ENCODE data around the gene RHBDD1. TPM values are rescaled to one million over a fixed set of nuclear protein-coding genes. Genes with fewer than 3 reads are reported as not detected.

Gene RHBDD1
- polyA plus RNA-seq, 1 of the 3 experiments (the other 2 are of a cell fraction): 10.3 TPM

GRCh38 chr2:226792155-226792881, 43.5 kb upstream of the RHBDD1 start:
- ChIA-PET POLR2A (no interaction called here), CTCF (interaction anchor here (0.6 kb wide), 1 partner anchor 10 kb away, joined by 3 read pairs; no protein-coding TSS in a partner anchor)
- Histone ChIP-seq H3K9me3 (no peaks in the 10 kb centered on the region), H3K4me2 (peak overlapping the region; percentile 85), H3K27me3 (ENCODE audit: insufficient read depth) (no peaks in the 10 kb centered on the region), H2AFZ (ENCODE audit: low read depth) (peak overlapping the region; percentile 39; the same call in 1 of the 2 replicates), H4K20me1 (ENCODE audit: insufficient read depth) (peaks cover 10% of the 10 kb centered on the region; the same call in 1 of the 2 replicates), H3K36me3 (replicated peaks in 1 of 2; ENCODE audit: control insufficient read depth in 1 of 2, insufficient read depth in 2 of 2, low read length in 1 of 2) (peaks cover 8 to 32% of the 10 kb centered on the region in 2 experiments), H3K9me2 (no peaks in the 10 kb centered on the region), H3K4me3 (ENCODE audit: low read depth in 2 of 2, low read length in 1 of 2) (peak overlapping the region; percentile 65 to 74), H3K4me1 (ENCODE audit: control insufficient read depth in 1 of 2, insufficient read depth in 2 of 2, low read depth in 1 of 2, low read length in 1 of 2) (peaks cover 26 to 30% of the 10 kb centered on the region in 2 experiments), H3K27ac (ENCODE audit: low read depth in 2 of 2, low read length in 1 of 2) (peak overlapping the region; percentile 75 to 88), H3K9ac (peak overlapping the region; percentile 81), H3K79me2 (ENCODE audit: insufficient read depth) (peaks cover 97% of the 10 kb centered on the region), H3F3A (replicated peaks; ENCODE audit: insufficient read depth) (peaks cover 6% of the 10 kb centered on the region)
- peak; percentile 15 for DNase-seq
- WGBS (ENCODE audit: low lambda C conversion rate): 61% methylated on average over 7 of the region's 7 CpGs
- TF ChIP-seq EP300 (IDR thresholded peaks at IDR 0.05; ENCODE audit: borderline replicate concordance in 1 of 2, low read depth in 1 of 2, low read length in 1 of 2) (no peak), CHD2 (IDR thresholded peaks at IDR 0.05; ENCODE audit: low read length, partially characterized antibody) (no peak), CTCF (IDR thresholded peaks at IDR 0.05) (no peak)
- TF ChIP-seq, protein P1, sequence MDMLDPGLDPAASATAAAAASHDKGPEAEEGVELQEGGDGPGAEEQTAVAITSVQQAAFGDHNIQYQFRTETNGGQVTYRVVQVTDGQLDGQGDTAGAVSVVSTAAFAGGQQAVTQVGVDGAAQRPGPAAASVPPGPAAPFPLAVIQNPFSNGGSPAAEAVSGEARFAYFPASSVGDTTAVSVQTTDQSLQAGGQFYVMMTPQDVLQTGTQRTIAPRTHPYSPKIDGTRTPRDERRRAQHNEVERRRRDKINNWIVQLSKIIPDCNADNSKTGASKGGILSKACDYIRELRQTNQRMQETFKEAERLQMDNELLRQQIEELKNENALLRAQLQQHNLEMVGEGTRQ (IDR thresholded peaks at IDR 0.05; ENCODE audit: borderline replicate concordance, low read depth, low read length): no peak

DNA sequence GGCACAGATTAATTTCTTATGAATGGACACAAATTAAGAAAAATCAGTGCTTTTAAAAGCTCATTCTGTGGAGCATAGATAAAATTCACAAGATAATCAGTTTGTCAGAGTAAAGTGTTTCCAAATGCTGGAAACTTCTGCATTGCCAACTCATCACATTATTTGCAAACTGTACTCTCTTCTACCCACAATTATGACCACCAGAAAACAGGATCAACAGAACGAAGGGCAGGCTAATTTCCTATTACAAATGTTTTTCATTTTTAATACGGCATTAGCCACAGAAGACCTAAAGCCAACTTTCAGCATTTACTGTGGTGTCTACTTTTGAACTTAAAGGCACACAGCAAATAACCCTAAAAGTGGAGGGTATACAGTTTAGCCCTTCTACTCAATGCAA, 42.2 kb upstream of the RHBDD1 start:
- CTCF ChIA-PET: interaction anchor here (0.6 to 1.4 kb wide), 2 partner anchors 9 to 589 kb away, joined by 3 to 4 read pairs; no protein-coding TSS in a partner anchor
- POLR2A ChIA-PET: no interaction called here
- Histone ChIP-seq H3K27ac (ENCODE audit: low read depth in 2 of 2, low read length in 1 of 2) (peak overlapping the region; percentile 62 to 75; a peak in 2 of 4 replicates), H3F3A (replicated peaks; ENCODE audit: insufficient read depth) (peaks cover 4% of the 10 kb centered on the region), H3K4me2 (peak overlapping the region; percentile 85), H3K79me2 (ENCODE audit: insufficient read depth) (peaks cover 97% of the 10 kb centered on the region), H2AFZ (ENCODE audit: low read depth) (no peak overlapping the region), H4K20me1 (ENCODE audit: insufficient read depth) (peaks cover 10% of the 10 kb centered on the region; the same call in 1 of the 2 replicates), H3K9me3 (no peaks in the 10 kb centered on the region), H3K9ac (peak overlapping the region; percentile 81; the same call in 1 of the 2 replicates), H3K4me3 (ENCODE audit: low read depth in 2 of 2, low read length in 1 of 2) (peak overlapping the region; percentile 65 to 74; a peak in 3 of 4 replicates), H3K36me3 (replicated peaks in 1 of 2; ENCODE audit: control insufficient read depth in 1 of 2, insufficient read depth in 2 of 2, low read length in 1 of 2) (peaks cover 1 to 39% of the 10 kb centered on the region in 2 experiments), H3K27me3 (ENCODE audit: insufficient read depth) (no peaks in the 10 kb centered on the region), H3K4me1 (ENCODE audit: control insufficient read depth in 1 of 2, insufficient read depth in 2 of 2, low read depth in 1 of 2, low read length in 1 of 2) (peaks cover 25 to 26% of the 10 kb centered on the region in 2 experiments), H3K9me2 (no peaks in the 10 kb centered on the region)
- 15% methylated on average over 2 of the region's 2 CpGs for WGBS (ENCODE audit: low lambda C conversion rate)
- peak; percentile 8 for DNase-seq
- TF ChIP-seq FOXM1 (IDR thresholded peaks at IDR 0.05; ENCODE audit: low read depth) (no peak), POLR2AphosphoS5 (IDR thresholded peaks at IDR 0.05; ENCODE audit: low read depth, low read length) (0 out of 2 replicates have a peak, but pooled peaks have one; percentile 33), GATA2 (CRISPR knock-in tag; IDR thresholded peaks at IDR 0.05) (peak; percentile 33; the same call in 1 of the 2 replicates), REST (IDR thresholded peaks at IDR 0.05; ENCODE audit: low read depth, low read length) (no peak), EP300 (IDR thresholded peaks at IDR 0.05; ENCODE audit: borderline replicate concordance in 1 of 2, low read depth in 1 of 2, low read length in 1 of 2) (peak in 1 of 2 experiments; percentile 76; a peak in 2 of 4 replicates), MAX (IDR thresholded peaks at IDR 0.05; ENCODE audit: low read depth) (no peak), NRF1 (IDR thresholded peaks at IDR 0.05; ENCODE audit: low read depth, low read length) (no peak), CHD2 (IDR thresholded peaks at IDR 0.05; ENCODE audit: low read length, partially characterized antibody) (no peak), TCF12 (IDR thresholded peaks at IDR 0.05) (no peak), GABPA (IDR thresholded peaks at IDR 0.05; ENCODE audit: low read depth) (no peak), RXRA (IDR thresholded peaks at IDR 0.05; ENCODE audit: borderline replicate concordance, low read depth) (no peak), TAF1 (IDR thresholded peaks at IDR 0.05; ENCODE audit: borderline replicate concordance, low read depth, low read length) (no peak), FOXJ3 (CRISPR knock-in tag; IDR thresholded peaks at IDR 0.05) (no peak)
- TF ChIP-seq, protein P2, sequence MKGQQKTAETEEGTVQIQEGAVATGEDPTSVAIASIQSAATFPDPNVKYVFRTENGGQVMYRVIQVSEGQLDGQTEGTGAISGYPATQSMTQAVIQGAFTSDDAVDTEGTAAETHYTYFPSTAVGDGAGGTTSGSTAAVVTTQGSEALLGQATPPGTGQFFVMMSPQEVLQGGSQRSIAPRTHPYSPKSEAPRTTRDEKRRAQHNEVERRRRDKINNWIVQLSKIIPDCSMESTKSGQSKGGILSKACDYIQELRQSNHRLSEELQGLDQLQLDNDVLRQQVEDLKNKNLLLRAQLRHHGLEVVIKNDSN (IDR thresholded peaks at IDR 0.05; ENCODE audit: borderline replicate concordance, low read depth): no peak
- TF ChIP-seq, protein P1 (IDR thresholded peaks at IDR 0.05; ENCODE audit: borderline replicate concordance, low read depth, low read length): no peak

Data from SK-N-SH (cell line).